A549 (cell line): Measurements from ENCODE around the gene FHIP1B. TPM values are rescaled to one million over a fixed set of nuclear protein-coding genes. Genes with fewer than 3 reads are reported as not detected.

ENCODE experiments used
- ATAC-seq, 2 experiments: fragments of 200-7000 bp in 1 of 2; fragments of >200 bp in 1 of 2; cut with Nextera tagmentation in 1 of 2; cut with Tn5 transposase in 1 of 2; 3 replicates each; pipeline versions ENCODE4 v1.8.0 to v1.9.1; 2018 to 2020; ENCODE audit warnings: mild to moderate bottlenecking in 1 of 2, moderate library complexity in 1 of 2
- CTCF ChIA-PET: fragments of 300-600 bp; sonication (Branson Sonifier 250); formaldehyde crosslinking; extraction: SDS; loops from one replicate; lab custom pipeline; 2021; ENCODE audit warnings: antibody characterized with exemption, inconsistent platforms; lab: Yijun Ruan, JAX
- POLR2A ChIA-PET: fragments of 350-600 bp; formaldehyde crosslinking; extraction: SDS; loops from one replicate; lab custom pipeline; 2021; ENCODE audit warnings: antibody characterized with exemption, inconsistent platforms; lab: Yijun Ruan, JAX
- DNase-seq, 2 experiments: peaks; one replicate each; pipeline versions ENCODE4 v3.0.0 to v3.0.0-alpha.2; 2011 to 2016; ENCODE audit warnings: low read depth in 1 of 2, low spot score in 1 of 2
- FAIRE-seq: peaks from 2 replicates; lab custom pipeline; 2011; peaks lifted over from hg19 to GRCh38; lab: Jason Lieb, UNC
- H3K27ac ChIP-seq, 2 experiments: fragments of >200 bp; sonication (Bioruptor Twin); formaldehyde crosslinking; 3 replicates each; pipeline ENCODE4 v1.5.1; 2016 to 2017
- H3K4me1 ChIP-seq: fragments of >200 bp; sonication (Bioruptor Twin); formaldehyde crosslinking; 3 replicates; pipeline ENCODE4 v1.6.1; 2016
- H3K4me2 ChIP-seq: fragments of >200 bp; sonication (Bioruptor Twin); formaldehyde crosslinking; 3 replicates; pipeline ENCODE4 v1.6.1; 2016
- H3K4me3 ChIP-seq: fragments of >200 bp; sonication (Bioruptor Twin); formaldehyde crosslinking; 3 replicates; pipeline ENCODE4 v1.5.1; 2016
- H3K9me3 ChIP-seq: fragments of >200 bp; sonication (Bioruptor Twin); formaldehyde crosslinking; 3 replicates; pipeline ENCODE4 v1.6.1; 2016
- BHLHE40 ChIP-seq: IDR thresholded peaks from 2 replicates; pipeline ENCODE4 v1.6.1; 2012; ENCODE audit warnings: low read depth, low read length, inconsistent platforms
- CBX8 ChIP-seq: fragments of 200-600 bp; sonication (generic); IDR thresholded peaks from 2 replicates; pipeline ENCODE4 v1.6.1; 2016
- CEBPB ChIP-seq, 2 experiments: fragments of >200 bp in 1 of 2; sonication (Bioruptor Twin) in 1 of 2; formaldehyde crosslinking in 1 of 2; IDR thresholded peaks; 2 replicates each; pipeline ENCODE4 v1.6.1; 2012 to 2016
- CHD4 ChIP-seq: fragments of 200-600 bp; sonication (generic); IDR thresholded peaks from 2 replicates; pipeline ENCODE4 v1.6.1; 2016; ENCODE audit warnings: antibody characterized with exemption, mild to moderate bottlenecking, borderline replicate concordance
- EHF ChIP-seq: fragments of 250-450 bp; sonication (Bioruptor Pico); IDR thresholded peaks from 2 replicates; pipeline ENCODE4 v1.5.0; 2020; ENCODE audit warnings: mild to moderate bottlenecking
- EHMT2 ChIP-seq: fragments of 200-600 bp; sonication (generic); IDR thresholded peaks from 2 replicates; pipeline ENCODE4 v1.6.1; 2016; ENCODE audit warnings: antibody characterized with exemption, low read depth, mild to moderate bottlenecking, moderate library complexity
- FOSL2 ChIP-seq, 2 experiments: fragments of 450-650 bp in 1 of 2; fragments of >200 bp in 1 of 2; sonication (Bioruptor Twin) in 1 of 2; formaldehyde crosslinking; IDR thresholded peaks; 2 replicates each; pipeline versions ENCODE4 v1.5.0 to v1.6.1; 2016 to 2020; ENCODE audit warnings: mild to moderate bottlenecking in 1 of 2, moderate library complexity in 1 of 2
- HDAC2 ChIP-seq: fragments of 200-600 bp; sonication (generic); IDR thresholded peaks from 2 replicates; pipeline ENCODE4 v1.6.1; 2016
- HEYL ChIP-seq: fragments of 250-450 bp; sonication (Bioruptor Pico); IDR thresholded peaks from 2 replicates; pipeline ENCODE4 v1.8.0; 2021; ENCODE audit warnings: mild to moderate bottlenecking, moderate library complexity
- JUN ChIP-seq, 2 experiments: fragments of >200 bp; sonication (Bioruptor Twin); formaldehyde crosslinking; IDR thresholded peaks; 2 replicates in 1 of 2; 3 replicates in 1 of 2; pipeline ENCODE4 v1.6.1; 2016 to 2017
- JUNB ChIP-seq: fragments of >200 bp; sonication (Bioruptor Twin); formaldehyde crosslinking; IDR thresholded peaks from 2 replicates; pipeline ENCODE4 v1.6.1; 2016
- KDM5A ChIP-seq: fragments of 200-600 bp; sonication (generic); IDR thresholded peaks from 2 replicates; pipeline ENCODE4 v1.6.1; 2016; ENCODE audit warnings: antibody characterized with exemption, mild to moderate bottlenecking
- MYC ChIP-seq: IDR thresholded peaks from 2 replicates; pipeline ENCODE4 v1.6.1; 2012; ENCODE audit warnings: mild to moderate bottlenecking, inconsistent platforms, low read length, improper control_type of control experiment, borderline replicate concordance
- NFE2L2 ChIP-seq: fragments of 150-350 bp; conservative IDR thresholded peaks from 2 replicates; pipeline ENCODE4 v1.6.1; 2014; ENCODE audit warnings: low read length
- NPAS2 ChIP-seq: fragments of 250-450 bp; sonication (Bioruptor Pico); IDR thresholded peaks from 2 replicates; pipeline ENCODE4 v1.8.0; 2022; ENCODE audit warnings: mild to moderate bottlenecking, moderate library complexity, borderline replicate concordance
- NR3C1 ChIP-seq: fragments of >200 bp; sonication (Bioruptor Twin); formaldehyde crosslinking; IDR thresholded peaks from 3 replicates; pipeline ENCODE4 v1.6.1; 2017
- POLR2AphosphoS2 ChIP-seq: conservative IDR thresholded peaks from 2 replicates; pipeline ENCODE4 v1.6.1; 2012; ENCODE audit warnings: low read length, improper control_type of control experiment, inconsistent platforms
- RCOR1 ChIP-seq: fragments of 150-350 bp; IDR thresholded peaks from 2 replicates; pipeline ENCODE4 v1.6.1; 2014; ENCODE audit warnings: antibody characterized with exemption, low read length, low read depth
- SMC3 ChIP-seq: fragments of >200 bp; sonication (Bioruptor Twin); formaldehyde crosslinking; IDR thresholded peaks from 3 replicates; pipeline ENCODE4 v1.6.1; 2018; ENCODE audit warnings: inconsistent platforms
- TP53 ChIP-seq: fragments of 250-450 bp; sonication (Bioruptor Pico); IDR thresholded peaks from 2 replicates; pipeline ENCODE4 v1.5.0; 2021; ENCODE audit warnings: mild to moderate bottlenecking, moderate library complexity
- ZNF302 ChIP-seq: fragments of 250-450 bp; sonication (Bioruptor Pico); IDR thresholded peaks from 2 replicates; pipeline ENCODE4 v1.9.0; 2021; ENCODE audit warnings: inconsistent platforms, mild to moderate bottlenecking, moderate library complexity
- ZSCAN20 ChIP-seq: fragments of 250-450 bp; sonication (Bioruptor Pico); IDR thresholded peaks from 2 replicates; pipeline ENCODE4 v1.8.0; 2022; ENCODE audit warnings: mild to moderate bottlenecking, moderate library complexity
- WGBS: methylation state at CpG from one replicate; pipeline ENCODE4 v1.1.6; 2017; ENCODE audit errors: missing lambda C conversion rate; 5-methylcytosine and 5-hydroxymethylcytosine counted together
- polyA plus RNA-seq, 4 experiments: library from polyadenylated mRNA; depleted of rRNA in 3 of 4; stranded (reverse); fragments of >200 nt; fragmentation: RNase III in 1 of 4; extraction: RNeasy Plus Mini Kit Qiagen cat#74134 plus additional on column Dnase treatment in 1 of 4; gene quantifications; 2 replicates in 3 of 4; 3 replicates in 1 of 4; pipeline ENCODE4 v1.2.3, GENCODE V29; 2011 to 2017
- TF ChIP-seq, protein P1 (sequence below): fragments of 250-450 bp; sonication (Bioruptor Pico); IDR thresholded peaks from 2 replicates; pipeline ENCODE4 v1.5.0; 2021; ENCODE audit warnings: mild to moderate bottlenecking, moderate library complexity, borderline replicate concordance
- TF ChIP-seq, protein P2 (sequence below): fragments of 150-350 bp; IDR thresholded peaks from 2 replicates; pipeline ENCODE4 v1.6.1; 2014; ENCODE audit warnings: low read depth, mild to moderate bottlenecking, low read length
- TF ChIP-seq, protein P3 (sequence below): fragments of 250-450 bp; sonication (Bioruptor Pico); IDR thresholded peaks from 2 replicates; pipeline ENCODE4 v1.5.0; 2020; ENCODE audit warnings: low read depth, mild to moderate bottlenecking, moderate library complexity

FHIP1B gene
- polyA plus RNA-seq, 2 of the 4 experiments (the other 2 are of a cell fraction) = 14.3 to 19.4 TPM

DNA sequence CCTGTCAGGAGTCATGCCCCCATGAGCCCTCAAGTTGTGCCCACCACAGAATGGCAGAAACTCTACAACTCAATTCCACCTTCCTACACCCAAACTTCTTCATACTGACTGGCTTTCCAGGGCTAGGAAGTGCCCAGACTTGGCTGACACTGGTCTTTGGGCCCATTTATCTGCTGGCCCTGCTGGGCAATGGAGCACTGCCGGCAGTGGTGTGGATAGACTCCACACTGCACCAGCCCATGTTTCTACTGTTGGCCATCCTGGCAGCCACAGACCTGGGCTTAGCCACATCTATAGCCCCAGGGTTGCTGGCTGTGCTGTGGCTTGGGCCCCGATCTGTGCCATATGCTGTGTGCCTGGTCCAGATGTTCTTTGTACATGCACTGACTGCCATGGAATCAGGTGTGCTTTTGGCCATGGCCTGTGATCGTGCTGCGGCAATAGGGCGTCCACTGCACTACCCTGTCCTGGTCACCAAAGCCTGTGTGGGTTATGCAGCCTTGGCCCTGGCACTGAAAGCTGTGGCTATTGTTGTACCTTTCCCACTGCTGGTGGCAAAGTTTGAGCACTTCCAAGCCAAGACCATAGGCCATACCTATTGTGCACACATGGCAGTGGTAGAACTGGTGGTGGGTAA lies 35.1 kb downstream of the FHIP1B start, which contains the start of gene OR52W1 (continued):
- TF ChIP-seq, protein P1, sequence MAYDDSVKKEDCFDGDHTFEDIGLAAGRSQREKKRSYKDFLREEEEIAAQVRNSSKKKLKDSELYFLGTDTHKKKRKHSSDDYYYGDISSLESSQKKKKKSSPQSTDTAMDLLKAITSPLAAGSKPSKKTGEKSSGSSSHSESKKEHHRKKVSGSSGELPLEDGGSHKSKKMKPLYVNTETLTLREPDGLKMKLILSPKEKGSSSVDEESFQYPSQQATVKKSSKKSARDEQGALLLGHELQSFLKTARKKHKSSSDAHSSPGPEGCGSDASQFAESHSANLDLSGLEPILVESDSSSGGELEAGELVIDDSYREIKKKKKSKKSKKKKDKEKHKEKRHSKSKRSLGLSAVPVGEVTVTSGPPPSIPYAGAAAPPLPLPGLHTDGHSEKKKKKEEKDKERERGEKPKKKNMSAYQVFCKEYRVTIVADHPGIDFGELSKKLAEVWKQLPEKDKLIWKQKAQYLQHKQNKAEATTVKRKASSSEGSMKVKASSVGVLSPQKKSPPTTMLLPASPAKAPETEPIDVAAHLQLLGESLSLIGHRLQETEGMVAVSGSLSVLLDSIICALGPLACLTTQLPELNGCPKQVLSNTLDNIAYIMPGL (CRISPR knock-in tag) = no peak
- TF ChIP-seq NFE2L2 = no peak

DNA sequence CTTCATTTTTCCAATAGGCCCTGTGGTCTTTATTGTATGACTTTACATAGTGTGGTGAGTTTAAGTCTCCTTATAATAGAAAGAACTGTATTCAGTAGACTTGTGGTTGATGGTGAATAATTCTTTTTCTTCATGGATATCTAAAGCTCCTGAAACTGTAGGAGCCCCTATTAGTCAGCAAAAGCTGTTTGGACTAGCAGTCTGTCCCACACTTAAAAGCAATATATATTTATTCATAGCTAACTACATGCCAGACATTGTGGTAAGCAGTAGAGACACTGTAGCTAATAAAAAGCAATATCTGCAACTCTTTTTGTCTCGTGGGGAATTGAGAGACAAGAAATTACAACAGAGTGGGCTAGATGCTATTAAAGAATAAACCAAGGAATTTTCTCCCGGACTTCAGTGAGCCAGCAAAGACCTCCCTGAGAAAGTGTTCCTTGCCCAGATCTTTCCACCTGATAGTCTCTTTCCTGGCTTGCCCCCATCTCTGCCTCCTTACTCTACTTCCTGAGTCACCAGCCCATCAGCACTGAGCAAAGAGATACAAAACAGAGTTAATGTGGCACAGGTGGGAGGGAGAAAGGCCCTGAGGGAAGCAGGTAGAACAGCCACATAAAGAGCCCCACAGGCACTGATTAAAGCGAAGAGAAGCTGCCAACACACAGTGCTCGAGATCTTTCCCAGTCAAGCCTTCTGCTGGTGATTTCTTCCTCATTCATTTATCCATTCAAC lies 36.8 kb downstream of the FHIP1B start:
- 30% methylated on average over 4 of the region's 4 CpGs for WGBS

DNA sequence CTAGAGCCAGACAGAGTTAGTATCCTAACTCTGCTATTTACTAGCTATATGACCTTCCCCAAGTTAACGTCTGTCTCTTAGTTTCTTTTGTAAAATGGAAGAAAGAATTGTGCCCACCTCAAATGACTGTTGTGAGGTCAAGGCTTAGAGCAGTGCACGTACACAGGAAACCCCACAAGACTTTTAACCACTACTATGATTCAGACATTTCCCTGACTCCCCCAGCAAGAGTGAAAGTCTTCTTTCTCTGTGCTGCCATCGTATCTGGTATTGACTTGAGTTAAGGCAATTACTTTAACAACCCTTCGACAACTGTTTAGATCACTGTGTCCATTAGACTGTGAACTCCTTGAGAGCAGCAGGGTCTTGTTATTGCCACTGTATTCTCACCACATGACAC lies 38.0 kb downstream of the FHIP1B start:
- FAIRE-seq = no peak
- no peaks in the 10 kb centered on the region for H3K4me1 ChIP-seq
- CTCF ChIA-PET = no interaction called here
- 6% methylated on average over 4 of the region's 4 CpGs for WGBS
- no peak overlapping the region for H3K4me2 ChIP-seq
- POLR2A ChIA-PET = no interaction called here
- TF ChIP-seq NPAS2 (CRISPR knock-in tag) (no peak), CEBPB (IDR thresholded peaks at IDR 0.05) (no peak), CBX8 (no peak), HDAC2 (no peak), ZSCAN20 (CRISPR knock-in tag) (no peak), JUNB (no peak), NFE2L2 (no peak), TP53 (no peak), CHD4 (no peak), NR3C1 (no peak), BHLHE40 (no peak), FOSL2 (IDR thresholded peaks at IDR 0.05) (no peak), FOSL2 (CRISPR knock-in tag; IDR thresholded peaks at IDR 0.05) (no peak), ZNF302 (CRISPR knock-in tag) (no peak), KDM5A (no peak)
- TF ChIP-seq, all 56 proteins: peak for 0
- ATAC-seq (no peak), DNase-seq (no peak)
- Histone ChIP-seq H3K4me3 (no peak overlapping the region), H3K9me3 (no peaks in the 10 kb centered on the region), H3K27ac (no peak overlapping the region)

More for the DNA sequence above, 36.8 kb downstream of the FHIP1B start:
- POLR2A ChIA-PET = no interaction called here
- no peaks in the 10 kb centered on the region for H3K4me1 ChIP-seq
- CTCF ChIA-PET = no interaction called here
- H3K27ac ChIP-seq = no peak overlapping the region
- DNase-seq = no peak
- ATAC-seq = no peak
- no peak for FAIRE-seq
- H3K4me3 ChIP-seq = no peak overlapping the region
- TF ChIP-seq RCOR1 (no peak), JUNB (no peak), ZNF302 (CRISPR knock-in tag) (no peak), HEYL (CRISPR knock-in tag) (no peak), TP53 (no peak), SMC3 (no peak), MYC (no peak), EHMT2 (no peak), JUN (IDR thresholded peaks at IDR 0.05) (no peak), POLR2AphosphoS2 (no peak), EHF (CRISPR knock-in tag) (no peak), BHLHE40 (no peak)
- TF ChIP-seq, protein P2, sequence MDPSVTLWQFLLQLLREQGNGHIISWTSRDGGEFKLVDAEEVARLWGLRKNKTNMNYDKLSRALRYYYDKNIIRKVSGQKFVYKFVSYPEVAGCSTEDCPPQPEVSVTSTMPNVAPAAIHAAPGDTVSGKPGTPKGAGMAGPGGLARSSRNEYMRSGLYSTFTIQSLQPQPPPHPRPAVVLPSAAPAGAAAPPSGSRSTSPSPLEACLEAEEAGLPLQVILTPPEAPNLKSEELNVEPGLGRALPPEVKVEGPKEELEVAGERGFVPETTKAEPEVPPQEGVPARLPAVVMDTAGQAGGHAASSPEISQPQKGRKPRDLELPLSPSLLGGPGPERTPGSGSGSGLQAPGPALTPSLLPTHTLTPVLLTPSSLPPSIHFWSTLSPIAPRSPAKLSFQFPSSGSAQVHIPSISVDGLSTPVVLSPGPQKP = no peak
- TF ChIP-seq, protein P3, sequence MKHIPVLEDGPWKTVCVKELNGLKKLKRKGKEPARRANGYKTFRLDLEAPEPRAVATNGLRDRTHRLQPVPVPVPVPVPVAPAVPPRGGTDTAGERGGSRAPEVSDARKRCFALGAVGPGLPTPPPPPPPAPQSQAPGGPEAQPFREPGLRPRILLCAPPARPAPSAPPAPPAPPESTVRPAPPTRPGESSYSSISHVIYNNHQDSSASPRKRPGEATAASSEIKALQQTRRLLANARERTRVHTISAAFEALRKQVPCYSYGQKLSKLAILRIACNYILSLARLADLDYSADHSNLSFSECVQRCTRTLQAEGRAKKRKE (CRISPR knock-in tag) = no peak
- no peaks in the 10 kb centered on the region for H3K9me3 ChIP-seq
- H3K4me2 ChIP-seq = no peak overlapping the region
